Endometrial microvascular endothelial cells (primary cell): ENCODE data around the gene MMAB. TPM values are rescaled to one million over a fixed set of nuclear protein-coding genes. Genes with fewer than 3 reads are reported as not detected.

Experiments used
- in situ Hi-C: cut with HindIII; loops from 2 replicates; pipeline ENCODE4 v1.10.0; 2017; ENCODE audit warnings: low sequenced_read_pairs, low pct_unique_long_range_greater_than_20kb; ENCODE audit errors: inconsistent ontology term
- total RNA-seq: library from RNA; depleted of rRNA; stranded (reverse); fragments of >200 nt; gene quantifications from one replicate; pipeline ENCODE4 v1.2.3, GENCODE V29; 2015; ENCODE audit errors: inconsistent ontology term

The MMAB gene
- 34.9 TPM for total RNA-seq

GRCh38 chr12:109573029-109573913, at the start of gene MMAB, which contains the start of gene MVK:
MMAB (minus strand) TSS chr12:109573504; CDS start chr12:109573480, 24 bp downstream.
MVK (plus strand) TSS chr12:109573794; CDS start chr12:109574823, 1,029 bp downstream.
- in situ Hi-C loops: no loop called here

GRCh38 chr12:109621901-109622364, 48.6 kb upstream of the MMAB start:
- in situ Hi-C loops: no loop called here

- in situ Hi-C loops: no loop called here
These were observed 47.9 kb upstream of the MMAB start for GRCh38 chr12:109621211-109621694.

- in situ Hi-C loops: no loop called here
These were observed 45.8 kb upstream of the MMAB start for GRCh38 chr12:109619002-109619604.

GRCh38 chr12:109618082-109618481, 44.8 kb upstream of the MMAB start:
- in situ Hi-C loops: no loop called here

- in situ Hi-C loops: no loop called here
These were observed 44.2 kb upstream of the MMAB start for GRCh38 chr12:109617491-109617890.

- in situ Hi-C loops: no loop called here
These were observed 42.4 kb upstream of the MMAB start for GRCh38 chr12:109615556-109616229.

GRCh38 chr12:109613649-109614455, 40.5 kb upstream of the MMAB start:
- in situ Hi-C loops: no loop called here

GRCh38 chr12:109612975-109613502, 39.7 kb upstream of the MMAB start:
- in situ Hi-C loops: no loop called here

GRCh38 chr12:109612003-109612402, 38.7 kb upstream of the MMAB start:
- in situ Hi-C loops: no loop called here

- in situ Hi-C loops: no loop called here
These were observed 37.9 kb upstream of the MMAB start for GRCh38 chr12:109611223-109611622.

- in situ Hi-C loops: no loop called here
These were observed 37.2 kb upstream of the MMAB start for GRCh38 chr12:109610523-109610922.

GRCh38 chr12:109609342-109609741, 36.0 kb upstream of the MMAB start:
- in situ Hi-C loops: no loop called here

- in situ Hi-C loops: no loop called here
These were observed 35.5 kb upstream of the MMAB start for GRCh38 chr12:109608793-109609192.

GRCh38 chr12:109608270-109608669, 35.0 kb upstream of the MMAB start:
- in situ Hi-C loops: no loop called here

GRCh38 chr12:109607618-109608017, 34.3 kb upstream of the MMAB start:
- in situ Hi-C loops: no loop called here

GRCh38 chr12:109606320-109607028, 33.2 kb upstream of the MMAB start:
- in situ Hi-C loops: no loop called here
